HepG2 (cell line): Measurements from ENCODE around the gene UBR3. TPM values are rescaled to one million over a fixed set of nuclear protein-coding genes. Genes with fewer than 3 reads are reported as not detected.

Experiments used
- ATAC-seq: fragments of 200-7000 bp; cut with Tn5 transposase; 3 replicates; pipeline ENCODE4 v1.9.1; 2020; ENCODE audit warnings: mild to moderate bottlenecking, moderate library complexity
- BruUV-seq: library from RNA; stranded (reverse); fragments of 400-500 nt; replicated peaks from 2 replicates; lab custom pipeline; 2021; lab: Mats Ljungman, UMichigan
- CTCF ChIA-PET: fragments of 300-600 bp; formaldehyde crosslinking; extraction: SDS; loops from one replicate; lab custom pipeline; 2021; ENCODE audit warnings: low total read pairs, inconsistent platforms, low intra/inter-chr PET ratio; lab: Yijun Ruan, JAX
- POLR2A ChIA-PET: fragments of 350-600 bp; sonication (Branson Sonifier 250); formaldehyde crosslinking; loops from one replicate; lab custom pipeline; 2020; ENCODE audit warnings: antibody characterized with exemption, inconsistent platforms; lab: Yijun Ruan, JAX
- DNase-seq: peaks from one replicate; pipeline ENCODE4 v3.0.0-alpha.2; 2015; ENCODE audit warnings: low spot score
- FAIRE-seq: peaks from 3 replicates; lab custom pipeline; 2011; peaks lifted over from hg19 to GRCh38; lab: Jason Lieb, UNC
- H2AFZ ChIP-seq: one replicate; pipeline ENCODE4 v1.6.1; 2011; ENCODE audit warnings: low read length, inconsistent platforms
- H3K27ac ChIP-seq: fragments of 300-600 bp; 3 replicates; pipeline ENCODE4 v1.8.0; 2011; ENCODE audit warnings: mixed run types, mild to moderate bottlenecking, mixed read lengths, low read length, inconsistent platforms; ENCODE audit not compliant: insufficient read depth; ENCODE audit errors: extremely low read length
- H3K27me3 ChIP-seq, 2 experiments: fragments of 200-600 bp in 1 of 2; 2 replicates in 1 of 2; 3 replicates in 1 of 2; pipeline versions ENCODE4 v1.6.0 to v1.8.0; 2011; ENCODE audit warnings: low read length in 2 of 2, mild to moderate bottlenecking in 2 of 2, moderate library complexity in 2 of 2, inconsistent platforms in 1 of 2; ENCODE audit not compliant: insufficient read depth in 2 of 2, control insufficient read depth in 1 of 2
- H3K36me3 ChIP-seq, 2 experiments: fragments of 200-600 bp in 1 of 2; replicated peaks in 1 of 2; 2 replicates in 1 of 2; 3 replicates in 1 of 2; pipeline versions ENCODE4 v1.5.1 to v1.8.0; 2011; ENCODE audit warnings: low read length in 2 of 2, inconsistent platforms in 1 of 2; ENCODE audit not compliant: insufficient read depth in 2 of 2, control insufficient read depth in 1 of 2
- H3K4me1 ChIP-seq: 2 replicates; pipeline ENCODE4 v1.5.1; 2012; ENCODE audit warnings: low read length, inconsistent platforms; ENCODE audit not compliant: insufficient read depth
- H3K4me2 ChIP-seq: 2 replicates; pipeline ENCODE4 v1.6.0; 2011; ENCODE audit warnings: low read depth, low read length, inconsistent platforms
- H3K4me3 ChIP-seq, 3 experiments: fragments of 200-600 bp in 1 of 3; sonication (generic), shearing (Covaris generic) in 1 of 3; replicated peaks in 1 of 3; 2 replicates each; pipeline ENCODE4 v1.5.1; 2011 to 2016; ENCODE audit warnings: low read length in 3 of 3, inconsistent platforms in 2 of 3, low read depth in 2 of 3, mild to moderate bottlenecking in 2 of 3, control low read depth in 1 of 3, mixed read lengths in 1 of 3; ENCODE audit not compliant: insufficient read depth in 1 of 3
- H3K79me2 ChIP-seq: one replicate; pipeline ENCODE4 v1.6.1; 2011; ENCODE audit warnings: low read length, inconsistent platforms; ENCODE audit not compliant: insufficient read depth
- H3K9ac ChIP-seq: 2 replicates; pipeline ENCODE4 v1.6.0; 2011; ENCODE audit warnings: mild to moderate bottlenecking, low read depth, low read length, inconsistent platforms; ENCODE audit not compliant: insufficient read depth
- H3K9me3 ChIP-seq: 2 replicates; pipeline ENCODE4 v1.5.1; 2012; ENCODE audit warnings: mild to moderate bottlenecking, low read length
- H4K20me1 ChIP-seq: 2 replicates; pipeline ENCODE4 v1.6.0; 2011; ENCODE audit warnings: inconsistent platforms, mild to moderate bottlenecking, low read length, moderate library complexity; ENCODE audit not compliant: insufficient read depth
- GABPA ChIP-seq, 2 experiments: IDR thresholded peaks; 2 replicates each; pipeline ENCODE4 v1.6.1; 2011 to 2016; ENCODE audit warnings: low read depth in 2 of 2, low read length in 1 of 2, missing biosample characterization in 1 of 2, missing genetic modification characterization in 1 of 2
- MAFF ChIP-seq: IDR thresholded peaks from 2 replicates; pipeline ENCODE4 v1.6.1; 2011; ENCODE audit warnings: low read depth, low read length, improper control_type of control experiment
- MAFK ChIP-seq, 2 experiments: IDR thresholded peaks in 1 of 2; conservative IDR thresholded peaks in 1 of 2; 2 replicates each; pipeline ENCODE4 v1.6.1; 2011; ENCODE audit warnings: improper control_type of control experiment in 2 of 2, low read length in 2 of 2
- SIN3B ChIP-seq: fragments of 150-350 bp; IDR thresholded peaks from 2 replicates; pipeline ENCODE4 v1.6.1; 2014; ENCODE audit warnings: low read length
- STAT5B ChIP-seq: sonication (generic); formaldehyde crosslinking; IDR thresholded peaks from 2 replicates; pipeline ENCODE4 v1.4.0; 2020; ENCODE audit warnings: missing genetic modification reagents
- TBX2 ChIP-seq: sonication (generic); formaldehyde crosslinking; IDR thresholded peaks from 2 replicates; pipeline ENCODE4 v1.5.0; 2020; ENCODE audit warnings: missing genetic modification reagents, mild to moderate bottlenecking, borderline replicate concordance
- ZNF337 ChIP-seq: sonication (generic); formaldehyde crosslinking; IDR thresholded peaks from 2 replicates; pipeline ENCODE4 v1.5.1; 2020; ENCODE audit warnings: missing genetic modification reagents, low read depth, mild to moderate bottlenecking, borderline replicate concordance
- ZNF549 ChIP-seq: sonication (generic); formaldehyde crosslinking; IDR thresholded peaks from 2 replicates; pipeline ENCODE4 v1.5.0; 2020; ENCODE audit warnings: missing genetic modification reagents
- ZNF615 ChIP-seq: sonication (generic); formaldehyde crosslinking; IDR thresholded peaks from 2 replicates; pipeline ENCODE4 v1.5.0; 2020; ENCODE audit warnings: mild to moderate bottlenecking, missing genetic modification reagents, borderline replicate concordance
- ZNF629 ChIP-seq: sonication (generic); formaldehyde crosslinking; conservative IDR thresholded peaks from 2 replicates; pipeline ENCODE4 v1.5.0; 2020; ENCODE audit warnings: missing genetic modification reagents
- ZNF790 ChIP-seq: sonication (generic); formaldehyde crosslinking; IDR thresholded peaks from 2 replicates; pipeline ENCODE4 v1.8.0; 2022; ENCODE audit warnings: missing genetic modification reagents, mild to moderate bottlenecking, borderline replicate concordance
- WGBS: methylation state at CpG from one replicate; pipeline ENCODE4 v1.1.6; 2017; ENCODE audit warnings: low lambda C conversion rate; 5-methylcytosine and 5-hydroxymethylcytosine counted together
- in situ Hi-C: cut with HindIII; loops from 2 replicates; pipeline ENCODE4 v1.10.0; 2017; ENCODE audit warnings: low pct_unique_long_range_greater_than_20kb; ENCODE audit not compliant: extremely low pct_ligation_motif_present
- intact Hi-C: fragments of 100-400 bp; cut with micrococcal nuclease; formaldehyde crosslinking; loops from one replicate; pipeline ENCODE4 v1.10.0; 2022; ENCODE audit not compliant: unreplicated experiment
- polyA plus RNA-seq, 8 experiments: library from polyadenylated mRNA; depleted of rRNA in 3 of 8; stranded (reverse) in 7 of 8; unstranded in 1 of 8; fragments of >200 nt; fragmentation: Illumina TruSeq in 4 of 8; extraction: Trizol in 4 of 8; gene quantifications; 2 replicates each; pipeline versions ENCODE4 v1.2.1 to v1.2.3, GENCODE V29; 2011 to 2016; ENCODE audit warnings: low read depth in 4 of 8, missing spikeins in 1 of 8, mixed read lengths in 1 of 8; ENCODE audit not compliant: insufficient read depth in 1 of 8
- total RNA-seq, 5 experiments: library from RNA; depleted of rRNA; stranded (reverse); fragments of >200 nt; fragmentation: Illumina TruSeq; extraction: Trizol; gene quantifications; 2 replicates each; pipeline ENCODE4 v1.2.3, GENCODE V29; 2016; ENCODE audit warnings: low read depth in 1 of 5
- TF ChIP-seq, protein P1 (sequence below): sonication (generic); formaldehyde crosslinking; IDR thresholded peaks from 2 replicates; pipeline ENCODE4 v1.5.0; 2020; ENCODE audit warnings: mild to moderate bottlenecking, missing genetic modification reagents, moderate library complexity

UBR3 gene
- total and polyA plus RNA-seq, 2 of the 13 experiments (the other 11 are each of a cell fraction or from before 2014, with no cell fraction given), result 15.1 to 28.0 TPM

DNA sequence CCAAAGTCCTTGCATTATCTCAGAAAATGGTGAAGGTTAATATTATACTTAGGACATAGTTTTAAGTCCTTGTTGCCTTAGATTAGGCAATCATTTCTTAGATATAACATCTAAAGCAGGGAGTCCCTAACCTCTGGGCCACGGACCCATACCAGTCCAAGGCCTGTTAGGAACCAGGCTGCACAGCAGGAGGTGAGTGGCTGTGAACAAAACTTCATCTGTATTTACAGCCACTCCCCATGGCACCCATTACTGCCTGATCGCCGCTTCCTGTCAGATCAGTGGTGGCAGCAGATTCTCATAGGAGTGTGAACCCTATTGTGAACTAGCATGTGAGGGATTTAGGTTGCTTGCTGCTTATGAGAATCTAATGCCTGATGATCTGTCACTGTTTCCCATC, 264.2 kb downstream of the UBR3 start:
- intact Hi-C loops, result no loop called here
- POLR2A ChIA-PET, result no interaction called here
- Histone ChIP-seq H3K36me3 (no peaks in the 10 kb centered on the region), H3K9me3 (no peaks in the 10 kb centered on the region), H3K4me3 (no peak overlapping the region), H4K20me1 (no peaks in the 10 kb centered on the region)
- FAIRE-seq (no peak), ATAC-seq (peak; percentile 66)
- 28% methylated on average over 3 of the region's 3 CpGs for WGBS
- no peak for TF ChIP-seq GABPA (IDR thresholded peaks at IDR 0.05; ENCODE audit: low read depth, low read length)
- no peak for TF ChIP-seq GABPA (CRISPR knock-in tag; IDR thresholded peaks at IDR 0.05; ENCODE audit: low read depth)
- TF ChIP-seq, protein P1, sequence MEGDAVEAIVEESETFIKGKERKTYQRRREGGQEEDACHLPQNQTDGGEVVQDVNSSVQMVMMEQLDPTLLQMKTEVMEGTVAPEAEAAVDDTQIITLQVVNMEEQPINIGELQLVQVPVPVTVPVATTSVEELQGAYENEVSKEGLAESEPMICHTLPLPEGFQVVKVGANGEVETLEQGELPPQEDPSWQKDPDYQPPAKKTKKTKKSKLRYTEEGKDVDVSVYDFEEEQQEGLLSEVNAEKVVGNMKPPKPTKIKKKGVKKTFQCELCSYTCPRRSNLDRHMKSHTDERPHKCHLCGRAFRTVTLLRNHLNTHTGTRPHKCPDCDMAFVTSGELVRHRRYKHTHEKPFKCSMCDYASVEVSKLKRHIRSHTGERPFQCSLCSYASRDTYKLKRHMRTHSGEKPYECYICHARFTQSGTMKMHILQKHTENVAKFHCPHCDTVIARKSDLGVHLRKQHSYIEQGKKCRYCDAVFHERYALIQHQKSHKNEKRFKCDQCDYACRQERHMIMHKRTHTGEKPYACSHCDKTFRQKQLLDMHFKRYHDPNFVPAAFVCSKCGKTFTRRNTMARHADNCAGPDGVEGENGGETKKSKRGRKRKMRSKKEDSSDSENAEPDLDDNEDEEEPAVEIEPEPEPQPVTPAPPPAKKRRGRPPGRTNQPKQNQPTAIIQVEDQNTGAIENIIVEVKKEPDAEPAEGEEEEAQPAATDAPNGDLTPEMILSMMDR (CRISPR knock-in tag), result 0 out of 2 replicates have a peak, but pooled peaks have one; percentile 7
- TF ChIP-seq, all 625 proteins: peak for 1
- Histone ChIP-seq H3K79me2 (no peaks in the 10 kb centered on the region), H3K4me2 (no peak overlapping the region), H3K27ac (no peak overlapping the region), H3K27me3 (no peaks in the 10 kb centered on the region), H3K4me1 (0 out of 2 replicates have a peak, but pooled peaks cover 5% of the 10 kb centered on the region), H2AFZ (no peak overlapping the region), H3K9ac (no peak overlapping the region)
- CTCF ChIA-PET, result no interaction called here
- no peak for DNase-seq
- in situ Hi-C loops, result no loop called here
- no TSS peak for BruUV-seq

DNA sequence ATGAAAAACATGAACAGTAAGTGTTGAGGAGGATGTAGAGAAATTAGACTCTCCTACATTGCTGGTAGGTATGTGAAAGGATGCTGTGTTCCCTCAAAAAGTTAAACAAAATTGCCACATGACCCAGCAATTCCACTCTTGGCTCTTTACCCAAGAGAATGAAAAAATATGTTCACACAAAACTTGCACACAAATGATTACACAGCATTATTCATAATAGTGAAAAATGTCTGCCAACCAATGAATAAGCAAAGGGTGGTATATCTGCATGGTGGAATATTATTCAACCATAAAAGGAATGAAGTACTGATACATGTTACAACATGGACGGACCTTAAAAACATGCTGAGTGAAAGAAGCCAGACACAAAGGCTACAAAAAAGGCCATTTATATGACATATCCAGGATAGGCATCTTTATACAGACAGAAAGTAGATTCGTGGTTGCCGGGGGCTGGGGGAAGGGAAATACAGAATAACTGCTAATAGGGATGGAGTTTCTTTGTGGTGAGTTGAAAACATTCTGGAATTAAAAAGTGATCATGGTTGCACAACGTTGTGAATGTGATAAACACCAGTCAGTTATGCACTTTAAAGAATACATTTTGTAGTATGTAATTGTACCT, 265.3 kb downstream of the UBR3 start:
- no peak overlapping the region for H3K4me2 ChIP-seq

More for the DNA sequence above, 265.3 kb downstream of the UBR3 start:
- no peaks in the 10 kb centered on the region for H3K27me3 ChIP-seq
- H4K20me1 ChIP-seq, result no peaks in the 10 kb centered on the region
- no peaks in the 10 kb centered on the region for H3K36me3 ChIP-seq
- ATAC-seq, result no peak
- no peak for FAIRE-seq
- POLR2A ChIA-PET, result no interaction called here
- no peaks in the 10 kb centered on the region for H3K79me2 ChIP-seq
- 0 out of 2 replicates have a peak, but pooled peaks cover 5% of the 10 kb centered on the region for H3K4me1 ChIP-seq
- CTCF ChIA-PET, result no interaction called here
- no peak overlapping the region for H3K4me3 ChIP-seq
- no peak overlapping the region for H3K9ac ChIP-seq
- WGBS, result 66% methylated on average over 4 of the region's 4 CpGs
- intact Hi-C loops (no loop called here), in situ Hi-C loops (no loop called here)
- TF ChIP-seq MAFF (peak; percentile 79), MAFK (conservative IDR thresholded peaks at IDR 0.05 in 1 of 2, IDR thresholded peaks at IDR 0.05 in 1 of 2; ENCODE audit: low read length in 2 of 2) (peak; percentile 78 to 88), SIN3B (no peak), STAT5B (CRISPR knock-in tag) (no peak), ZNF549 (no peak), ZNF615 (CRISPR knock-in tag) (no peak), TBX2 (CRISPR knock-in tag) (no peak), ZNF790 (CRISPR knock-in tag) (no peak), ZNF629 (CRISPR knock-in tag) (no peak), ZNF337 (no peak)
- no peak overlapping the region for H3K27ac ChIP-seq
- no peaks in the 10 kb centered on the region for H3K9me3 ChIP-seq
- H2AFZ ChIP-seq, result no peak overlapping the region
- DNase-seq, result no peak
- no TSS peak for BruUV-seq
